Keratinocyte (primary cell): ENCODE measurements around the gene CFAP20DC. TPM values are rescaled to one million over a fixed set of nuclear protein-coding genes. Genes with fewer than 3 reads are reported as not detected.

Source experiments
- DNase-seq: peaks from one replicate; pipeline ENCODE4 v3.0.0-alpha.2; 2011; ENCODE audit warnings: low read depth, missing footprints, low spot score
- FAIRE-seq: peaks from 2 replicates; lab custom pipeline; 2011; peaks lifted over from hg19 to GRCh38; lab: Jason Lieb, UNC
- H2AFZ ChIP-seq: 2 replicates; pipeline ENCODE4 v1.6.0; 2012; ENCODE audit warnings: low read length, control low read depth, inconsistent platforms; ENCODE audit not compliant: control insufficient read depth
- H3K27ac ChIP-seq: 2 replicates; pipeline ENCODE4 v1.5.1; 2011; ENCODE audit warnings: low read length; ENCODE audit not compliant: control insufficient read depth, insufficient read depth
- H3K27me3 ChIP-seq: 3 replicates; pipeline ENCODE4 v1.6.0; 2011; ENCODE audit warnings: low read length; ENCODE audit not compliant: control insufficient read depth, insufficient read depth; ENCODE audit errors: extremely low read depth
- H3K36me3 ChIP-seq, 2 experiments: 2 replicates in 1 of 2; 3 replicates in 1 of 2; pipeline ENCODE4 v1.5.1; 2011; ENCODE audit warnings: low read length in 2 of 2, mild to moderate bottlenecking in 1 of 2; ENCODE audit not compliant: control insufficient read depth in 2 of 2, insufficient read depth in 2 of 2; ENCODE audit errors: extremely low read depth in 1 of 2
- H3K4me1 ChIP-seq: 3 replicates; pipeline ENCODE4 v1.5.1; 2011; ENCODE audit warnings: low read length; ENCODE audit not compliant: control insufficient read depth, insufficient read depth; ENCODE audit errors: extremely low read depth
- H3K4me2 ChIP-seq: 3 replicates; pipeline ENCODE4 v1.6.0; 2011; ENCODE audit warnings: low read depth, low read length; ENCODE audit not compliant: control insufficient read depth, insufficient read depth; ENCODE audit errors: extremely low read depth
- H3K4me3 ChIP-seq, 3 experiments: fragments of 200-600 bp in 1 of 3; sonication (generic) in 1 of 3; 2 replicates in 2 of 3; 3 replicates in 1 of 3; pipeline ENCODE4 v1.5.1; 2011 to 2016; ENCODE audit warnings: low read length in 3 of 3, mild to moderate bottlenecking in 3 of 3, control low read depth in 2 of 3, inconsistent platforms in 1 of 3, low read depth in 1 of 3, mixed read lengths in 1 of 3, mixed run types in 1 of 3, moderate library complexity in 1 of 3; ENCODE audit not compliant: control insufficient read depth in 2 of 3, insufficient read depth in 2 of 3; ENCODE audit errors: extremely low read depth in 1 of 3
- H3K79me2 ChIP-seq: 2 replicates; pipeline ENCODE4 v1.6.0; 2012; ENCODE audit warnings: low read length; ENCODE audit not compliant: control insufficient read depth, insufficient read depth
- H3K9ac ChIP-seq: 3 replicates; pipeline ENCODE4 v1.6.0; 2011; ENCODE audit warnings: low read length; ENCODE audit not compliant: control insufficient read depth, insufficient read depth; ENCODE audit errors: extremely low read depth
- H3K9me1 ChIP-seq: 3 replicates; pipeline ENCODE4 v1.6.0; 2011; ENCODE audit warnings: low read length; ENCODE audit not compliant: control insufficient read depth, insufficient read depth; ENCODE audit errors: extremely low read depth
- H3K9me3 ChIP-seq: 2 replicates; pipeline ENCODE4 v1.5.1; 2012; ENCODE audit warnings: low read depth, low read length; ENCODE audit not compliant: control insufficient read depth
- H4K20me1 ChIP-seq: 3 replicates; pipeline ENCODE4 v1.6.0; 2011; ENCODE audit warnings: low read length; ENCODE audit not compliant: control insufficient read depth, insufficient read depth; ENCODE audit errors: extremely low read depth
- CTCF ChIP-seq, 3 experiments: IDR thresholded peaks in 1 of 3; conservative IDR thresholded peaks in 1 of 3; optimal IDR thresholded peaks in 1 of 3; 2 replicates in 2 of 3; 3 replicates in 1 of 3; pipeline versions ENCODE3 to v1.5.1; 2011; ENCODE audit warnings: low read length in 3 of 3, mild to moderate bottlenecking in 3 of 3, moderate library complexity in 2 of 3, control low read depth in 1 of 3, inconsistent platforms in 1 of 3; ENCODE audit not compliant: insufficient read depth in 2 of 3; ENCODE audit errors: extremely low read depth in 1 of 3
- EZH2 ChIP-seq: IDR thresholded peaks from one replicate; pipeline ENCODE4 v1.6.1; 2012; ENCODE audit warnings: inconsistent platforms, mild to moderate bottlenecking, low read length, moderate library complexity
- dilution Hi-C: fragments of 300-500 bp; cut with MboI; formaldehyde crosslinking; loops from one replicate; pipeline ENCODE4 v1.7.0; 2020; ENCODE audit warnings: low sequenced_read_pairs; ENCODE audit not compliant: extremely low pct_ligation_motif_present
- polyA plus RNA-seq, 5 experiments: library from polyadenylated mRNA; depleted of rRNA in 3 of 5; stranded (reverse) in 3 of 5; stranded (forward) in 1 of 5; unstranded in 1 of 5; fragments of >200 nt; gene quantifications; 1 replicate in 1 of 5; 2 replicates in 3 of 5; 3 replicates in 1 of 5; pipeline versions ENCODE4 v1.2.1 to v1.2.3, GENCODE V29; 2011 to 2012; ENCODE audit warnings: missing spikeins in 2 of 5, low read depth in 1 of 5, low replicate concordance in 1 of 5

Gene CFAP20DC
- polyA plus RNA-seq, 1 donor (not counting 4 experiments of a cell fraction or from before 2014, with no cell fraction given) = 6.3 TPM

GRCh38 chr3:58965865-58966264 lies 84.0 kb downstream of the CFAP20DC start:
- dilution Hi-C loops = no loop called here
- no peak overlapping the region for H3K4me2 ChIP-seq
- H3K27me3 ChIP-seq = no peaks in the 10 kb centered on the region
- H3K9me1 ChIP-seq = no peaks in the 10 kb centered on the region
- H3K79me2 ChIP-seq = no peaks in the 10 kb centered on the region
- no peak overlapping the region for H3K9ac ChIP-seq
- TF ChIP-seq EZH2 (no peak), CTCF (optimal IDR thresholded peaks at IDR 0.05 in 1 of 3, IDR thresholded peaks at IDR 0.05 in 1 of 3, conservative IDR thresholded peaks at IDR 0.05 in 1 of 3; ENCODE audit: extremely low read depth in 1 of 3, insufficient read depth in 2 of 3, low read length in 3 of 3) (no peak)
- H3K36me3 ChIP-seq = no peaks in the 10 kb centered on the region
- H2AFZ ChIP-seq = no peak overlapping the region
- H4K20me1 ChIP-seq = no peaks in the 10 kb centered on the region
- no peak overlapping the region for H3K27ac ChIP-seq
- no peak for FAIRE-seq
- H3K4me1 ChIP-seq = no peaks in the 10 kb centered on the region
- no peak overlapping the region for H3K4me3 ChIP-seq
- no peak for DNase-seq
- no peaks in the 10 kb centered on the region for H3K9me3 ChIP-seq

- no peaks in the 10 kb centered on the region for H3K9me3 ChIP-seq
- no peaks in the 10 kb centered on the region for H3K9me1 ChIP-seq
- no peak overlapping the region for H3K4me3 ChIP-seq
- no peak overlapping the region for H3K9ac ChIP-seq
- H3K4me1 ChIP-seq = no peaks in the 10 kb centered on the region
- H2AFZ ChIP-seq = no peak overlapping the region
- dilution Hi-C loops = no loop called here
- H3K36me3 ChIP-seq = no peaks in the 10 kb centered on the region
- FAIRE-seq = peak; percentile 36
- no peak overlapping the region for H3K4me2 ChIP-seq
- H4K20me1 ChIP-seq = no peaks in the 10 kb centered on the region
- no peaks in the 10 kb centered on the region for H3K27me3 ChIP-seq
- no peak for TF ChIP-seq CTCF (optimal IDR thresholded peaks at IDR 0.05 in 1 of 3, IDR thresholded peaks at IDR 0.05 in 1 of 3, conservative IDR thresholded peaks at IDR 0.05 in 1 of 3; ENCODE audit: extremely low read depth in 1 of 3, insufficient read depth in 2 of 3, low read length in 3 of 3)
- no peak for TF ChIP-seq EZH2
- DNase-seq = no peak
- H3K27ac ChIP-seq = no peak overlapping the region
- H3K79me2 ChIP-seq = no peaks in the 10 kb centered on the region
Observed at GRCh38 chr3:58963928-58964503, 85.8 kb downstream of the CFAP20DC start.
